ENCODE results near the gene XIRP2.

The XIRP2 gene

GRCh38 chr2:166888180-166888579 is at the start of gene XIRP2:
Gene XIRP2, plus strand, starts transcription at chr2:166888480. Its CDS starts 15,003 bp downstream, at chr2:166903483.
- DNase-seq (ENCODE audit: low read depth) = no peak

GRCh38 chr2:166841152-166841551 is 47.1 kb upstream of the XIRP2 start:
- no peak for DNase-seq (ENCODE audit: low read depth)

GRCh38 chr2:166841679-166842078 is 46.6 kb upstream of the XIRP2 start:
- DNase-seq (ENCODE audit: low read depth) = no peak

- no peak for DNase-seq (ENCODE audit: low read depth)
Measured at GRCh38 chr2:166844111-166844510, 44.2 kb upstream of the XIRP2 start.

GRCh38 chr2:166862468-166863132 is 25.7 kb upstream of the XIRP2 start:
- DNase-seq (ENCODE audit: low read depth) = no peak

GRCh38 chr2:166867874-166868514 is 20.3 kb upstream of the XIRP2 start:
- DNase-seq (ENCODE audit: low read depth) = no peak

GRCh38 chr2:166870346-166870745 is 17.9 kb upstream of the XIRP2 start:
- no peak for DNase-seq (ENCODE audit: low read depth)

- no peak for DNase-seq (ENCODE audit: low read depth)
Measured at GRCh38 chr2:166881177-166881576, 7.1 kb upstream of the XIRP2 start.

- DNase-seq (ENCODE audit: low read depth) = no peak
Measured at GRCh38 chr2:166882851-166883250, 5.4 kb upstream of the XIRP2 start.

- DNase-seq (ENCODE audit: low read depth) = no peak
Measured at GRCh38 chr2:166891727-166892126, 3.4 kb downstream of the XIRP2 start.

GRCh38 chr2:166892397-166892796 is 4.1 kb downstream of the XIRP2 start:
- no peak for DNase-seq (ENCODE audit: low read depth)

- no peak for DNase-seq (ENCODE audit: low read depth)
Measured at GRCh38 chr2:166895243-166895642, 7.0 kb downstream of the XIRP2 start.

GRCh38 chr2:166897666-166898065 is 9.4 kb downstream of the XIRP2 start:
- no peak for DNase-seq (ENCODE audit: low read depth)

- DNase-seq (ENCODE audit: low read depth) = no peak
Measured at GRCh38 chr2:166899676-166900075, 11.4 kb downstream of the XIRP2 start.

GRCh38 chr2:166900700-166901099 is 12.4 kb downstream of the XIRP2 start:
- no peak for DNase-seq (ENCODE audit: low read depth)

GRCh38 chr2:166901336-166901735 is 13.1 kb downstream of the XIRP2 start:
- no peak for DNase-seq (ENCODE audit: low read depth)

- no peak for DNase-seq (ENCODE audit: low read depth)
Measured at GRCh38 chr2:166916987-166917386, 28.7 kb downstream of the XIRP2 start.

- DNase-seq (ENCODE audit: low read depth) = no peak
Measured at GRCh38 chr2:166917415-166917814, 29.1 kb downstream of the XIRP2 start.

GRCh38 chr2:166921261-166921896 is 33.1 kb downstream of the XIRP2 start:
- DNase-seq (ENCODE audit: low read depth) = no peak

GRCh38 chr2:166924967-166925366 is 36.7 kb downstream of the XIRP2 start:
- DNase-seq (ENCODE audit: low read depth) = no peak

GRCh38 chr2:166926657-166927056 is 38.4 kb downstream of the XIRP2 start:
- DNase-seq (ENCODE audit: low read depth) = no peak

GRCh38 chr2:166932032-166932431 is 43.8 kb downstream of the XIRP2 start:
- no peak for DNase-seq (ENCODE audit: low read depth)

- no peak for DNase-seq (ENCODE audit: low read depth)
Measured at GRCh38 chr2:166934817-166935216, 46.5 kb downstream of the XIRP2 start.

Measured in stimulated activated CD8-positive, alpha-beta memory T cell treated with anti-CD3 and anti-CD28 coated beads, Interleukin-4, amount 100 ng/mL, for 24 hours (primary cell).